Measurements from ENCODE around the gene VPS11.
"Not testable (repeated sequence)": the region's sequence is repeated elsewhere in the genome, so short reads cannot be mapped to it uniquely, and the experiment has no call there.

Gene VPS11

GRCh38 chr11:119103161-119103664 is 35.6 kb downstream of the VPS11 start:
- DNase-seq (ENCODE audit: low read depth, low spot score), result not testable (repeated sequence)

DNA sequence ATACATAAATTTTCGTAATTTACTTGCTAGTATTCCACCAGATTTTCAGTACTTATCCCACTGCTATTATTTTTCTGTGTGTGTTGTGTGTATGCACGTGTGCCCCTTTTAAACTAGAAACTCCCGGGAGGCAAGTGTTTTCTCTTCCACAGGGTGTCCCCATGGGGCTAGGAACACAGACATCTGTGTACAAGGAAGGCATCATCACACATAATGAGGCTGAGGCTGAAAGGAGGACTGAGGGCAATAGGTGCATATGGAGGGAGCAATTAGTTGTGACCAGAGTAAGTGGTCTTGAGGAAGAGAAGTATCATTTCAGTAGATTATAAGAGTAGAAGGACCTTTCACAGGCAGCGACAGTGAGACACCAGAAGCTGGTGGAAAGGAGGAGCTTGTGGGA is 36.2 kb downstream of the VPS11 start:
- DNase-seq (ENCODE audit: low read depth, low spot score), result no peak

DNA sequence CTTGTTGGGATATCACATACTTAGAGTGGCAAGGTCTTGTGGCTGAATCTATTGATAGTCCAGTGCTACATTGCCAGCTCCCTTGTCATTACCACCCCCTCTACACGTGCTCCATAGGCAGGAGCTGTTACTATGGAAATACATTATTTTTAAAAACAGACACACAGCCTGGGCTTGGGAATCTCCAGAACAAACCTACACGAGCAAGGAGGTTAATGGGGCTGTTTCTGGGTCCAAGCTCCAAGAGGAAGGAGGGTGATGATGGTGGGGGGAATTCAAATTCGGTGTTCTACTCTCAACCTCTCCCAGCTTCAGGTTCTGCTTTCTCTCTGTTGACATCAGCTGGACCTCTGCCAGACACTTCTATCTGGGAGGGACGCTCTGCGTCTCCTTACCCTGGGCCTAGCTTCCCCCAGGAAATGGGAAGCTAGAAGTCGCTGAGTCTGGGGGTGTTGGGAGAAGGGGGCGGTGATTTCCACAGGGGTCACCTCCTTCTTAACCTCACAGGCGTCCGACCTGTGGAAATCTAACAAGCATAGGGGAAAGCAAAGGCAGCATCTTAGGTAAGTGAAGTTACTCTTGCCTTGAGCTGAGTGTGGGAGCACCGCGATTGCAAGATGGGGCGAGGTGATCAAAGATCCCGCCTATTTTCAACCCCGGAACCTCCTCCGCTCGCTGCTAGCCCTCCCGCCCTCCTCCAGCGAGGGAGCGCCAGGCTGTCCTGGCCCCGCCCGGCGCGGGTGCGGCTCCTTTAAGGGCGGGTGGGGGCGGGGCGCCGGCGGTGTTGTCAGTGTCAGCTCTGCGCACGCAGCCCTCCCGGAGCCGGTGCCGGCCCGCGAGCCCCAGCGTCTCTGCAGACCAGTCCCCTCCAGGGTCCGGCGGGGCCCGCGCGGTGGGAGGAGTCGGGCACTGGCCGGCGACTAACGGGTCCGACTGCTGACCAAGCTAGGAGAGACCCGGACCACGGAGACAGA is 39.2 kb downstream of the VPS11 start, which contains the start of gene C2CD2L:
Gene C2CD2L, plus strand, starts transcription at position 781 of the 974 bp plus-strand sequence. CDS start 398 bp downstream, outside the sequence.
- peak; percentile 74 for DNase-seq (ENCODE audit: low read depth, low spot score)

DNA sequence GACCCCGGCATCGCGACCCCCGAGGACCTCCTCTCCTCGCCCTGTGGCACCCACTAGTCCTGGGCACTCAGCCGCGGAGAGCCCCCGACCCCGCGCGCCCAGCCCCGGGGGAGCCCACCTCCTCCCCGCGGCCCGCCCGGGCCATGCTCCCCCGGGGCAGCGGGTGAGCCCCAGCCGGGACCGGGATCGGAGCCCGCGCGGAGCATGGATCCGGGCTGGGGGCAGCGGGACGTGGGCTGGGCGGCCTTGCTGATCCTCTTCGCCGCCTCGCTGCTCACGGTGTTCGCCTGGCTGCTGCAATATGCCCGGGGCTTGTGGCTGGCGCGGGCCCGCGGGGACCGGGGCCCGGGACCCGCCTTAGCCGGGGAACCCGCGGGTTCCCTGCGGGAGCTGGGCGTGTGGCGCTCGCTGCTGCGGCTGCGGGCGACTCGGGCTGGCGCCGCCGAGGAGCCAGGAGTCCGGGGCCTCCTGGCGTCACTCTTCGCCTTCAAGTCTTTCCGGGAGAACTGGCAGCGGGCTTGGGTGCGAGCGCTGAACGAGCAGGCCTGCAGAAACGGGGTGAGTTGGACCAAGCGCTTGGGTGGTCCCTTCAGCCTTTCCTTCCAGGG is 40.0 kb downstream of the VPS11 start:
- no peak for DNase-seq (ENCODE audit: low read depth, low spot score)

- no peak for DNase-seq (ENCODE audit: low read depth, low spot score)
Observed at GRCh38 chr11:119108146-119108856, 40.7 kb downstream of the VPS11 start.

DNA sequence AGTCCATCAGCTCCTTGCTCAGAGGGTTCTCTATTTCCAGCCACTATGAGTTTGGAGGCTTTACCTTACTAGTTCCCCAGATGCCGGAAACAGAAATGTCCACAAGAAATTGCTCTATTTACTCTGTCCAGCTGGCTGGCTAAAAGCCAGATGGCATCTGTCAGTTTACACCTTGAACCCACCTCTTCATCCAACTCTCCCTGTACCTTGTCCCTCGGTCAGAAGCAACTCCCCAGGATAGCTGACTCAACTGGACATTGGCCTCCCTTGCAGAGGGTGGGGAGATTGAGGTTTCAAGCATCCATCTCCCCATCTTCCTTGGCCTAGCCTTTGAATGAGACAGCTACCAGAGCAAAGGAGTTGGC is 41.2 kb downstream of the VPS11 start:
- no peak for DNase-seq (ENCODE audit: low read depth, low spot score)

GRCh38 chr11:119109843-119110242 is 42.2 kb downstream of the VPS11 start:
- DNase-seq (ENCODE audit: low read depth, low spot score), result no peak

GRCh38 chr11:119110439-119110838 is 42.8 kb downstream of the VPS11 start:
- no peak for DNase-seq (ENCODE audit: low read depth, low spot score)

DNA sequence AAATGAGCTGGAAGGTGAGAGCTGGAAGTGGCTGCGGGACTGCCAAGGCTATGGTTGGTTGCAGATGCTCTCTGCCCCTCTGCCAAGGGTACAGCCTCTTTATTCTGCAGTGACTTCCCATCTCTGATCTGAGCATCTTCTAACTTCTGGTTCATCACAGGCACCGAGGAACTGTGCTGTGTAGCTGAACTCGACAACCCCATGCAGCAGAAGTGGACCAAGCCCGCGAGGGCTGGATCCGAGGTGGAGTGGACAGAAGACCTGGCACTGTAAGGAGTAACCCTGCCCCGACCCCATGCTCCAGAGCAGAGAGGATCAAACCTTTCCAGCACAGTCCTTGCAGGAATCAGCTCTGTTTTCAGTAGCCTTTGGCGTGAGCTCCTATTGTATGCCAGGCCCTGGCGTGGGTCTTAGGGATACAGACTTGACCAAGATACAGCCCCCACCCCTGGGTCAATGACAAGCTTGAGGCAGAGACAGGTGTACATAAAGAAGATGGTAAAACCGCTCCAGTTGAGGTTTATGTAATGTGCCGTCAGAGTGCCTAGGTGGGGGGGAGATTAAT is 43.8 kb downstream of the VPS11 start:
- DNase-seq (ENCODE audit: low read depth, low spot score), result no peak

- no peak for DNase-seq (ENCODE audit: low read depth, low spot score)
Observed at GRCh38 chr11:119112314-119113020, 44.8 kb downstream of the VPS11 start.

GRCh38 chr11:119113716-119114115 is 46.1 kb downstream of the VPS11 start:
- DNase-seq (ENCODE audit: low read depth, low spot score), result no peak

- DNase-seq (ENCODE audit: low read depth, low spot score), result no peak
Observed at GRCh38 chr11:119114351-119114750, 46.7 kb downstream of the VPS11 start.

- DNase-seq (ENCODE audit: low read depth, low spot score), result no peak
Observed at GRCh38 chr11:119115484-119116234, 48.0 kb downstream of the VPS11 start.

- DNase-seq (ENCODE audit: low read depth, low spot score), result no peak
Observed at GRCh38 chr11:119116235-119116594, 48.6 kb downstream of the VPS11 start.

DNA sequence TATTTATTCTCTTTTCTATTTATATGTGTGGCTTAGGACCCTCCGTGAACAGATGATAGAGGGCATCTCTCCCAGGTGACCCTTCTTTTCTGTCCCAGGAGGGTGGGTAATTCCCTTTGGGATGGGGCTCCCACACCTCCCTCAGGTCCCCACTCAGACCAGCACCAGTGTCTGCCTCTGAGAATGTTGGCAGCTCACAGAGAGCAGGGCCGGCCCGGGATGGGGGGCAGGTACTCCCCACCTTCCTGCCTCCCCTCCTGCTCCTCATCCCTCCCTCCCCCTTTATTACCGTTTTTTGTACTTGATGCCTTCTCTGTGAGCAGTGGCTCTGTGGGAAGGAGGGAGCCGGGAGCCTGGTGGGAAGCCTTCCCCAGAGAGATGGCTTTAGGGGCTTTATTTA is 49.0 kb downstream of the VPS11 start:
- DNase-seq (ENCODE audit: low read depth, low spot score), result no peak

GRCh38 chr11:119117004-119117706 is 49.5 kb downstream of the VPS11 start:
- no peak for DNase-seq (ENCODE audit: low read depth, low spot score)

- DNase-seq (ENCODE audit: low read depth, low spot score), result no peak
Observed at GRCh38 chr11:119118227-119118626, 50.6 kb downstream of the VPS11 start.

- DNase-seq (ENCODE audit: low read depth, low spot score), result no peak
Observed at GRCh38 chr11:119118946-119119345, 51.3 kb downstream of the VPS11 start.

GRCh38 chr11:119120639-119121007 is 53.0 kb downstream of the VPS11 start:
- no peak for DNase-seq (ENCODE audit: low read depth, low spot score)

Measured in activated naive CD8-positive, alpha-beta T cell treated with anti-CD3 and anti-CD28 coated beads, Interleukin-2, amount 50 U/mL, for 16 hours (primary cell).